PFSK-1 (cell line): ENCODE data around the gene ARL4D.

ENCODE experiments used
- FOXP2 ChIP-seq: optimal IDR thresholded peaks from 2 replicates; pipeline ENCODE3; 2011; ENCODE audit warnings: borderline replicate concordance, control low read depth, inconsistent platforms; ENCODE audit not compliant: insufficient read depth; ENCODE audit errors: extremely low read length, extremely low read depth
- POLR2AphosphoS5 ChIP-seq: IDR thresholded peaks from 2 replicates; pipeline ENCODE4 v1.6.1; 2012; ENCODE audit warnings: low read depth, mild to moderate bottlenecking, control low read depth, low read length, moderate library complexity
- REST ChIP-seq, 2 experiments: IDR thresholded peaks; 2 replicates each; pipeline versions ENCODE4 v1.6.1 to v1.8.0; 2011 to 2012; ENCODE audit warnings: low read depth in 2 of 2, low read length in 2 of 2, control low read depth in 1 of 2, inconsistent platforms in 1 of 2, mild to moderate bottlenecking in 1 of 2, moderate library complexity in 1 of 2; ENCODE audit not compliant: insufficient read depth in 1 of 2
- SIN3A ChIP-seq: IDR thresholded peaks from 2 replicates; pipeline ENCODE4 v1.6.1; 2012; ENCODE audit warnings: mild to moderate bottlenecking, low read length, moderate library complexity, borderline replicate concordance; ENCODE audit not compliant: insufficient read depth
- TAF1 ChIP-seq: IDR thresholded peaks from 2 replicates; pipeline ENCODE4 v1.6.1; 2012; ENCODE audit warnings: low read length, control low read depth, borderline replicate concordance; ENCODE audit not compliant: insufficient read depth

GRCh38 chr17:43443381-43443780 is 44.6 kb downstream of the ARL4D start:
- TF ChIP-seq SIN3A (no peak), REST (IDR thresholded peaks at IDR 0.05; ENCODE audit: insufficient read depth in 1 of 2, low read depth in 2 of 2, low read length in 2 of 2) (no peak), POLR2AphosphoS5 (no peak), TAF1 (no peak), FOXP2 (no peak)
